ENCODE data around the gene SMDT1.
"Not testable (repeated sequence)": the region's sequence is repeated elsewhere in the genome, so short reads cannot be mapped to it uniquely, and the experiment has no call there.

The SMDT1 gene

GRCh38 chr22:42076764-42077485, 2.6 kb upstream of the SMDT1 start:
- H3K9me3 ChIP-seq (ENCODE audit: control insufficient read depth, insufficient read depth, low read length): no peaks in the 10 kb centered on the region
- no peaks in the 10 kb centered on the region for H3K36me3 ChIP-seq (ENCODE audit: insufficient read depth, low read length)
- H3K9ac ChIP-seq (ENCODE audit: low read depth, low read length): no peak overlapping the region
- peaks cover 5% of the 10 kb centered on the region; the same call in 1 of the 2 replicates for H3K4me1 ChIP-seq (ENCODE audit: insufficient read depth, low read length)

GRCh38 chr22:42077486-42078125, 1.9 kb upstream of the SMDT1 start:
- H3K4me1 ChIP-seq (ENCODE audit: insufficient read depth, low read length): peaks cover 5% of the 10 kb centered on the region; the same call in 1 of the 2 replicates
- H3K9me3 ChIP-seq (ENCODE audit: control insufficient read depth, insufficient read depth, low read length): no peaks in the 10 kb centered on the region
- no peak overlapping the region for H3K9ac ChIP-seq (ENCODE audit: low read depth, low read length)
- H3K36me3 ChIP-seq (ENCODE audit: insufficient read depth, low read length): no peaks in the 10 kb centered on the region

- Histone ChIP-seq H3K36me3 (ENCODE audit: insufficient read depth, low read length) (no peaks in the 10 kb centered on the region), H3K9me3 (ENCODE audit: control insufficient read depth, insufficient read depth, low read length) (no peaks in the 10 kb centered on the region), H3K4me1 (ENCODE audit: insufficient read depth, low read length) (peaks cover 5% of the 10 kb centered on the region; the same call in 1 of the 2 replicates), H3K9ac (ENCODE audit: low read depth, low read length) (peak overlapping the region; percentile 94)
These were observed 806 bp upstream of the SMDT1 start for GRCh38 chr22:42078469-42079318.

GRCh38 chr22:42080287-42080686, 787 bp downstream of the SMDT1 start:
- Histone ChIP-seq H3K36me3 (ENCODE audit: insufficient read depth, low read length) (no peaks in the 10 kb centered on the region), H3K4me1 (ENCODE audit: insufficient read depth, low read length) (peaks cover 5% of the 10 kb centered on the region; the same call in 1 of the 2 replicates), H3K9ac (ENCODE audit: low read depth, low read length) (peak overlapping the region; percentile 94; the same call in 1 of the 2 replicates), H3K9me3 (ENCODE audit: control insufficient read depth, insufficient read depth, low read length) (no peaks in the 10 kb centered on the region)

GRCh38 chr22:42083119-42083518, 3.6 kb downstream of the SMDT1 start:
- peaks cover 6% of the 10 kb centered on the region; the same call in 1 of the 2 replicates for H3K36me3 ChIP-seq (ENCODE audit: insufficient read depth, low read length)
- peaks cover 3% of the 10 kb centered on the region; the same call in 1 of the 2 replicates for H3K4me1 ChIP-seq (ENCODE audit: insufficient read depth, low read length)
- no peaks in the 10 kb centered on the region for H3K9me3 ChIP-seq (ENCODE audit: control insufficient read depth, insufficient read depth, low read length)
- no peak overlapping the region for H3K9ac ChIP-seq (ENCODE audit: low read depth, low read length)

- Histone ChIP-seq H3K9ac (ENCODE audit: low read depth, low read length) (no peak overlapping the region), H3K4me1 (ENCODE audit: insufficient read depth, low read length) (no peaks in the 10 kb centered on the region; the same call in 1 of the 2 replicates), H3K9me3 (ENCODE audit: control insufficient read depth, insufficient read depth, low read length) (no peaks in the 10 kb centered on the region), H3K36me3 (ENCODE audit: insufficient read depth, low read length) (peaks cover 6% of the 10 kb centered on the region; the same call in 1 of the 2 replicates)
These were observed 5.4 kb downstream of the SMDT1 start for GRCh38 chr22:42084874-42085273.

- Histone ChIP-seq H3K9me3 (ENCODE audit: control insufficient read depth, insufficient read depth, low read length) (no peaks in the 10 kb centered on the region), H3K4me1 (ENCODE audit: insufficient read depth, low read length) (no peaks in the 10 kb centered on the region), H3K9ac (ENCODE audit: low read depth, low read length) (no peak overlapping the region), H3K36me3 (ENCODE audit: insufficient read depth, low read length) (peaks cover 6% of the 10 kb centered on the region; the same call in 1 of the 2 replicates)
These were observed 6.6 kb downstream of the SMDT1 start for GRCh38 chr22:42086051-42086450.

- H3K9ac ChIP-seq (ENCODE audit: low read depth, low read length): peak within 1 kb of the TSS; percentile 89
- peaks cover 6% of the 10 kb centered on the region; the same call in 1 of the 2 replicates for H3K36me3 ChIP-seq (ENCODE audit: insufficient read depth, low read length)
- H3K9me3 ChIP-seq (ENCODE audit: control insufficient read depth, insufficient read depth, low read length): peaks cover 3% of the 10 kb centered on the region; the same call in 1 of the 2 replicates
- no peaks in the 10 kb centered on the region for H3K4me1 ChIP-seq (ENCODE audit: insufficient read depth, low read length)
These were observed 11.3 kb downstream of the SMDT1 start, which contains the start of gene NDUFA6 for GRCh38 chr22:42090596-42091454. TSS of gene NDUFA6 (minus strand) at chr22:42090772. CDS start at chr22:42090744, 28 bp downstream.

- Histone ChIP-seq H3K9me3 (ENCODE audit: control insufficient read depth, insufficient read depth, low read length) (peaks cover 3% of the 10 kb centered on the region; the same call in 1 of the 2 replicates), H3K36me3 (ENCODE audit: insufficient read depth, low read length) (peaks cover 5% of the 10 kb centered on the region; the same call in 1 of the 2 replicates), H3K9ac (ENCODE audit: low read depth, low read length) (peak overlapping the region; percentile 70), H3K4me1 (ENCODE audit: insufficient read depth, low read length) (no peaks in the 10 kb centered on the region)
These were observed 11.9 kb downstream of the SMDT1 start for GRCh38 chr22:42091455-42091782.

- Histone ChIP-seq H3K9ac (ENCODE audit: low read depth, low read length) (no peak overlapping the region), H3K4me1 (ENCODE audit: insufficient read depth, low read length) (no peaks in the 10 kb centered on the region), H3K9me3 (ENCODE audit: control insufficient read depth, insufficient read depth, low read length) (peaks cover 12% of the 10 kb centered on the region), H3K36me3 (ENCODE audit: insufficient read depth, low read length) (no peaks in the 10 kb centered on the region)
These were observed 21.7 kb downstream of the SMDT1 start for GRCh38 chr22:42101199-42101598.

- H3K36me3 ChIP-seq (ENCODE audit: insufficient read depth, low read length): not testable (repeated sequence)
These were observed 24.9 kb downstream of the SMDT1 start for GRCh38 chr22:42104332-42104860.

GRCh38 chr22:42108848-42109247, 29.3 kb downstream of the SMDT1 start:
- H3K9me3 ChIP-seq (ENCODE audit: control insufficient read depth, insufficient read depth, low read length): peaks cover 12% of the 10 kb centered on the region
- no peak overlapping the region for H3K9ac ChIP-seq (ENCODE audit: low read depth, low read length)
- H3K36me3 ChIP-seq (ENCODE audit: insufficient read depth, low read length): no peaks in the 10 kb centered on the region
- H3K4me1 ChIP-seq (ENCODE audit: insufficient read depth, low read length): no peaks in the 10 kb centered on the region

More at GRCh38 chr22:42104332-42104860, 24.9 kb downstream of the SMDT1 start:
- not testable (repeated sequence) for H3K9ac ChIP-seq (ENCODE audit: low read depth, low read length); H3K4me1 ChIP-seq (ENCODE audit: insufficient read depth, low read length)
- H3K9me3 ChIP-seq (ENCODE audit: control insufficient read depth, insufficient read depth, low read length): peaks cover 12% of the 10 kb centered on the region

GRCh38 chr22:42111798-42112197, 32.3 kb downstream of the SMDT1 start:
- Histone ChIP-seq H3K36me3 (ENCODE audit: insufficient read depth, low read length) (no peaks in the 10 kb centered on the region), H3K4me1 (ENCODE audit: insufficient read depth, low read length) (no peaks in the 10 kb centered on the region), H3K9ac (ENCODE audit: low read depth, low read length) (no peak overlapping the region), H3K9me3 (ENCODE audit: control insufficient read depth, insufficient read depth, low read length) (peaks cover 6% of the 10 kb centered on the region; the same call in 1 of the 2 replicates)

Data from ES-I3 (cell line).